Measurements from ENCODE around the gene RPN2. TPM values are rescaled to one million over a fixed set of nuclear protein-coding genes. Genes with fewer than 3 reads are reported as not detected.

Gene RPN2
- total RNA-seq, 6 experiments from 2014 or later = 261 to 304 (median 270) TPM

GRCh38 chr20:37276494-37277252, 97.5 kb downstream of the RPN2 start:
- Mint-ChIP-seq H3K36me3 (ENCODE audit: low read depth) (no peaks in the 10 kb centered on the region), H3K4me3 (peak overlapping the region; percentile 67), H3K4me1 (ENCODE audit: low read depth) (peaks cover 25% of the 10 kb centered on the region), H3K27ac (peak overlapping the region; percentile 49), H3K9me3 (no peaks in the 10 kb centered on the region), H3K27me3 (ENCODE audit: insufficient read depth) (peaks cover 5% of the 10 kb centered on the region)
- DNase-seq = peak; percentile 67
- TF ChIP-seq CTCF (IDR thresholded peaks at IDR 0.05) = peak; percentile 49

DNA sequence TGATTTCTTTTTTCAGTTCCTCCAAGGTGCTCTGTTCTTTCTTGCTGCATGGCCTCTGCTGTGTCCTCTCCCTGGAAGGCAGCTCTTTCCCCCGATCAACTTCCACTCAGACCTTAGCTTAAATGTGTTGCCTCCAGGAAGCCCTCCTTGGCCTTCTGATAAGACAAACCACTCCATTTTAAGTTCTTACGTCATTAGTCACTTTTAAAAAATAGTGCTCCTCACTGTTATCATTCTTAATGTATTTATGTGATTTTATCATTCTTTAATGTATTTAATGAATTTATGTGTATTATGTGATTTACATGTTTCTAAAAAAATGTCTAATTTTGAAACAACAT, 98.1 kb downstream of the RPN2 start:
- no peak for DNase-seq
- Mint-ChIP-seq H3K27ac (no peak overlapping the region), H3K9me3 (no peaks in the 10 kb centered on the region), H3K27me3 (ENCODE audit: insufficient read depth) (peaks cover 4% of the 10 kb centered on the region; the same call in 1 of the 2 replicates), H3K4me1 (ENCODE audit: low read depth) (peaks cover 26% of the 10 kb centered on the region), H3K4me3 (no peak overlapping the region; the same call in 1 of the 2 replicates), H3K36me3 (ENCODE audit: low read depth) (no peaks in the 10 kb centered on the region)
- TF ChIP-seq CTCF (IDR thresholded peaks at IDR 0.05) = no peak

GRCh38 chr20:37278966-37279590, 99.9 kb downstream of the RPN2 start:
- H3K36me3 Mint-ChIP-seq (ENCODE audit: low read depth) = no peaks in the 10 kb centered on the region

GRCh38 chr20:37279820-37280219, 100.7 kb downstream of the RPN2 start:
- no peak overlapping the region for H3K27ac Mint-ChIP-seq
- H3K4me1 Mint-ChIP-seq (ENCODE audit: low read depth) = peaks cover 34% of the 10 kb centered on the region
- H3K36me3 Mint-ChIP-seq (ENCODE audit: low read depth) = no peaks in the 10 kb centered on the region
- peaks cover 4% of the 10 kb centered on the region for H3K27me3 Mint-ChIP-seq (ENCODE audit: insufficient read depth)
- no peak for DNase-seq
- H3K4me3 Mint-ChIP-seq = no peak overlapping the region
- no peak for TF ChIP-seq CTCF (IDR thresholded peaks at IDR 0.05)
- no peaks in the 10 kb centered on the region for H3K9me3 Mint-ChIP-seq

More at GRCh38 chr20:37278966-37279590, 99.9 kb downstream of the RPN2 start:
- peak; percentile 32 for DNase-seq
- no peaks in the 10 kb centered on the region for H3K9me3 Mint-ChIP-seq
- peak overlapping the region; percentile 53 for H3K4me3 Mint-ChIP-seq
- TF ChIP-seq CTCF (IDR thresholded peaks at IDR 0.05) = no peak
- peaks cover 34% of the 10 kb centered on the region for H3K4me1 Mint-ChIP-seq (ENCODE audit: low read depth)
- H3K27me3 Mint-ChIP-seq (ENCODE audit: insufficient read depth) = peaks cover 4% of the 10 kb centered on the region
- no peak overlapping the region for H3K27ac Mint-ChIP-seq

DNA sequence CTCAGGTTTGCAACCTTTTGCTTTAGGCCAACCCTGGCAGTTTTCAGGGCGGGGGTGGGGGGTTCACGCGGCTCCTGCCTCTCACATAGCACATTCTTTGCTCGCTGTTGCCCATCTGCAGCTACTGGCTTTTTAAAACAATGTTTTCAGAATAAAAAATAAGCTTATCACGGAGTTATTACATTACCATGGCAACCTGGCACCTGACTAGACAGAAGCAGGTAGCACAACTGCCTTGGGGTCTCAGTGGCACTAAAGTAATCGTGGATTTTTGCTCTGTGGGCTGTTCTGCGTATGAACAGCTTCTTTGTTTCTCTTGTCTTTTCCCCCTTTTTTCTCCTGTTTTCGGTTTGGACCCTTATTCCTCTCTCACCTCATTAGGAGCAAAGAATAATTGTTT, 101.3 kb downstream of the RPN2 start:
- DNase-seq = no peak
- Mint-ChIP-seq H3K27ac (no peak overlapping the region), H3K4me1 (ENCODE audit: low read depth) (peaks cover 34% of the 10 kb centered on the region), H3K4me3 (no peak overlapping the region), H3K9me3 (no peaks in the 10 kb centered on the region), H3K27me3 (ENCODE audit: insufficient read depth) (peaks cover 4% of the 10 kb centered on the region), H3K36me3 (ENCODE audit: low read depth) (no peaks in the 10 kb centered on the region)
- TF ChIP-seq CTCF (IDR thresholded peaks at IDR 0.05) = no peak
